HAP-1 (cell line): Measurements from ENCODE around the gene KLHL36.
"Not testable (repeated sequence)": the region's sequence is repeated elsewhere in the genome, so short reads cannot be mapped to it uniquely, and the experiment has no call there.

Experiments used
- DNase-seq, 2 experiments: peaks; one replicate each; pipeline ENCODE4 v3.0.0-alpha.2; 2016 to 2020; ENCODE audit warnings: low spot score in 2 of 2
- H3K27me3 ChIP-seq: fragments of 250-450 bp; sonication (Bioruptor Pico); 2 replicates; pipeline ENCODE4 v1.5.1; 2020; ENCODE audit warnings: low read depth, mild to moderate bottlenecking, moderate library complexity
- H3K36me3 ChIP-seq: fragments of 250-450 bp; sonication (Bioruptor Pico); replicated peaks from 2 replicates; pipeline ENCODE4 v1.5.1; 2020; ENCODE audit warnings: mild to moderate bottlenecking
- H3K4me1 ChIP-seq: fragments of 250-450 bp; sonication (Bioruptor Pico); 2 replicates; pipeline ENCODE4 v1.5.1; 2020; ENCODE audit warnings: mild to moderate bottlenecking
- H3K4me3 ChIP-seq: fragments of 250-450 bp; sonication (Bioruptor Pico); 2 replicates; pipeline ENCODE4 v1.5.1; 2020; ENCODE audit warnings: mild to moderate bottlenecking, moderate library complexity
- H3K9me3 ChIP-seq: fragments of 250-450 bp; sonication (Bioruptor Pico); 2 replicates; pipeline ENCODE4 v1.5.1; 2020; ENCODE audit warnings: mild to moderate bottlenecking, moderate library complexity
- in situ Hi-C: fragments of 300-500 bp; cut with MboI; formaldehyde crosslinking; loops from 3 replicates; pipeline ENCODE4 v1.14.3; 2020; ENCODE audit warnings: low sequenced_read_pairs, inconsistent platforms, mixed read lengths

Gene KLHL36

GRCh38 chr16:84677017-84677803 is 28.9 kb downstream of the KLHL36 start:
- DNase-seq = no peak
- in situ Hi-C loops = no loop called here

GRCh38 chr16:84677849-84678248 is 29.5 kb downstream of the KLHL36 start:
- Histone ChIP-seq H3K9me3 (no peaks in the 10 kb centered on the region), H3K36me3 (no peaks in the 10 kb centered on the region), H3K4me1 (no peaks in the 10 kb centered on the region), H3K27me3 (no peaks in the 10 kb centered on the region; the same call in 1 of the 2 replicates), H3K4me3 (no peak overlapping the region)
- in situ Hi-C loops = no loop called here
- DNase-seq = no peak

More at GRCh38 chr16:84677017-84677803, 28.9 kb downstream of the KLHL36 start:
- H3K27me3 ChIP-seq = no peaks in the 10 kb centered on the region; the same call in 1 of the 2 replicates
- H3K9me3 ChIP-seq = no peaks in the 10 kb centered on the region
- H3K36me3 ChIP-seq = no peaks in the 10 kb centered on the region
- H3K4me3 ChIP-seq = no peak overlapping the region
- H3K4me1 ChIP-seq = no peaks in the 10 kb centered on the region

GRCh38 chr16:84678541-84678940 is 30.2 kb downstream of the KLHL36 start:
- Histone ChIP-seq H3K36me3 (no peaks in the 10 kb centered on the region), H3K27me3 (no peaks in the 10 kb centered on the region; the same call in 1 of the 2 replicates), H3K9me3 (no peaks in the 10 kb centered on the region), H3K4me3 (no peak overlapping the region), H3K4me1 (no peaks in the 10 kb centered on the region)
- in situ Hi-C loops = no loop called here
- DNase-seq = no peak

- H3K4me3 ChIP-seq = no peak overlapping the region
- no peaks in the 10 kb centered on the region; the same call in 1 of the 2 replicates for H3K27me3 ChIP-seq
- no peak for DNase-seq
- H3K4me1 ChIP-seq = peaks cover 8% of the 10 kb centered on the region
- in situ Hi-C loops = no loop called here
- no peaks in the 10 kb centered on the region for H3K36me3 ChIP-seq
- no peaks in the 10 kb centered on the region for H3K9me3 ChIP-seq
Observed at GRCh38 chr16:84680165-84680842, 32.0 kb downstream of the KLHL36 start.

- Histone ChIP-seq H3K9me3 (no peaks in the 10 kb centered on the region), H3K4me3 (no peak overlapping the region), H3K4me1 (peaks cover 8% of the 10 kb centered on the region), H3K36me3 (no peaks in the 10 kb centered on the region), H3K27me3 (no peaks in the 10 kb centered on the region; the same call in 1 of the 2 replicates)
- DNase-seq = no peak
- in situ Hi-C loops = no loop called here
Observed at GRCh38 chr16:84680843-84681629, 32.7 kb downstream of the KLHL36 start.

GRCh38 chr16:84683691-84684591 is 35.6 kb downstream of the KLHL36 start:
- Histone ChIP-seq H3K36me3 (no peaks in the 10 kb centered on the region), H3K9me3 (no peaks in the 10 kb centered on the region), H3K27me3 (no peaks in the 10 kb centered on the region; the same call in 1 of the 2 replicates), H3K4me1 (peaks cover 8% of the 10 kb centered on the region), H3K4me3 (no peak overlapping the region)
- peak; percentile 52 to 56 for DNase-seq
- in situ Hi-C loops = no loop called here

GRCh38 chr16:84684592-84684965 is 36.3 kb downstream of the KLHL36 start:
- no peaks in the 10 kb centered on the region for H3K36me3 ChIP-seq
- no peaks in the 10 kb centered on the region; the same call in 1 of the 2 replicates for H3K27me3 ChIP-seq
- no peak for DNase-seq
- no peaks in the 10 kb centered on the region for H3K9me3 ChIP-seq
- in situ Hi-C loops = no loop called here
- no peak overlapping the region for H3K4me3 ChIP-seq
- H3K4me1 ChIP-seq = peaks cover 8% of the 10 kb centered on the region

GRCh38 chr16:84685210-84685609 is 36.9 kb downstream of the KLHL36 start:
- Histone ChIP-seq H3K9me3 (no peaks in the 10 kb centered on the region), H3K27me3 (no peaks in the 10 kb centered on the region; the same call in 1 of the 2 replicates), H3K4me3 (no peak overlapping the region), H3K36me3 (no peaks in the 10 kb centered on the region), H3K4me1 (peaks cover 8% of the 10 kb centered on the region)
- DNase-seq = no peak
- in situ Hi-C loops = no loop called here

- Histone ChIP-seq H3K36me3 (no peaks in the 10 kb centered on the region), H3K4me1 (peaks cover 8% of the 10 kb centered on the region), H3K9me3 (no peaks in the 10 kb centered on the region), H3K4me3 (no peak overlapping the region), H3K27me3 (no peaks in the 10 kb centered on the region)
- no peak for DNase-seq
- in situ Hi-C loops = no loop called here
Observed at GRCh38 chr16:84686707-84687298, 38.5 kb downstream of the KLHL36 start.

- Histone ChIP-seq H3K36me3 (no peaks in the 10 kb centered on the region), H3K4me1 (peaks cover 8% of the 10 kb centered on the region), H3K27me3 (no peaks in the 10 kb centered on the region), H3K9me3 (no peaks in the 10 kb centered on the region), H3K4me3 (no peak overlapping the region)
- in situ Hi-C loops = no loop called here
- DNase-seq = no peak
Observed at GRCh38 chr16:84687715-84688114, 39.4 kb downstream of the KLHL36 start.

GRCh38 chr16:84688163-84688562 is 39.9 kb downstream of the KLHL36 start:
- H3K9me3 ChIP-seq, H3K36me3 ChIP-seq, H3K4me3 ChIP-seq, H3K27me3 ChIP-seq, DNase-seq, H3K4me1 ChIP-seq, in situ Hi-C loops: not testable (repeated sequence)

GRCh38 chr16:84689111-84689510 is 40.8 kb downstream of the KLHL36 start:
- Histone ChIP-seq H3K36me3 (no peaks in the 10 kb centered on the region), H3K9me3 (no peaks in the 10 kb centered on the region), H3K27me3 (no peaks in the 10 kb centered on the region), H3K4me3 (no peak overlapping the region), H3K4me1 (peaks cover 5% of the 10 kb centered on the region)
- in situ Hi-C loops = no loop called here
- no peak for DNase-seq
